Measurements from ENCODE around the gene COX20.

DNA sequence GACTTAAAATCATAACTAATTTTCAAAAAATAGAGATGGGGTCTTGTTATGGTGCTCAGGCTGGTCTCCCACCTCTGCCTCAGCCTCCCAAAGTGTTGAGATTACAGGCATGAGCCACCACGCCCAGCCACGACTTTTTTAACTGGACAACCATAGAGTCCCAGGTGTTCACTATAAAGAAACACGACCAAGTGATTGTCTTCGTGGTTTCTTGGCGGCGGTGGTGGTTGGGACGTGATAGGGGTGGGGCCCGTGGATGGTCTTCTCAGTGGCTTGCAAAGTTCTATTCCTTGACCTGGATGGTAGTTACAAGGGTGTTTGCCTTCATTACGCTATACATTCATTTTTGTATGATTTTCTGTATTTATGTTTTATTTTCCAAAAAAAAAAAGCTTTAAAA, 34.6 kb upstream of the COX20 start:
- TF ChIP-seq, protein P1, sequence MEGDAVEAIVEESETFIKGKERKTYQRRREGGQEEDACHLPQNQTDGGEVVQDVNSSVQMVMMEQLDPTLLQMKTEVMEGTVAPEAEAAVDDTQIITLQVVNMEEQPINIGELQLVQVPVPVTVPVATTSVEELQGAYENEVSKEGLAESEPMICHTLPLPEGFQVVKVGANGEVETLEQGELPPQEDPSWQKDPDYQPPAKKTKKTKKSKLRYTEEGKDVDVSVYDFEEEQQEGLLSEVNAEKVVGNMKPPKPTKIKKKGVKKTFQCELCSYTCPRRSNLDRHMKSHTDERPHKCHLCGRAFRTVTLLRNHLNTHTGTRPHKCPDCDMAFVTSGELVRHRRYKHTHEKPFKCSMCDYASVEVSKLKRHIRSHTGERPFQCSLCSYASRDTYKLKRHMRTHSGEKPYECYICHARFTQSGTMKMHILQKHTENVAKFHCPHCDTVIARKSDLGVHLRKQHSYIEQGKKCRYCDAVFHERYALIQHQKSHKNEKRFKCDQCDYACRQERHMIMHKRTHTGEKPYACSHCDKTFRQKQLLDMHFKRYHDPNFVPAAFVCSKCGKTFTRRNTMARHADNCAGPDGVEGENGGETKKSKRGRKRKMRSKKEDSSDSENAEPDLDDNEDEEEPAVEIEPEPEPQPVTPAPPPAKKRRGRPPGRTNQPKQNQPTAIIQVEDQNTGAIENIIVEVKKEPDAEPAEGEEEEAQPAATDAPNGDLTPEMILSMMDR (conservative IDR thresholded peaks at IDR 0.05): no peak
- TF ChIP-seq EZH2 (IDR thresholded peaks at IDR 0.05; ENCODE audit: low read depth): no peak

Data from PC-9 (cell line).